ENCODE results near the gene PPP4R1.

The PPP4R1 gene

DNA sequence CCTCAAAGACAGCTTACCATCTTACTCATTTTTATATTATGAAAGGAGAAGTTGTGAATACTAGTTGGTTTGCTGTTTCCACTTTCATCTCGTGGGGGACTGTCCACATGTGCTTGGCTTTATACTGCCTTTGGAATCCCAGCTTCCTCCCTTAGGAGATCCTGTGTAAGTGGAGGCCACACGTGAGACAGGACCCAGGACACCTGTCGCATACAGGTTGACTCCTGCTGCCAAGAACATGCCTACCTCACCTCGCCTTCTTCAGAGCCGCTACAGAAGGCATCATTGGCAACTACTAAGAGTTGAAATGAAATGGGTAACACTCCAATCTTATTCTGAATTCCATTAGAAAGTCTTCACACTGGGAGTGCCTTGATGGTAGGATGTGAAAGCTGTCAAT, 69.3 kb downstream of the PPP4R1 start:
- DNase-seq = no peak

DNA sequence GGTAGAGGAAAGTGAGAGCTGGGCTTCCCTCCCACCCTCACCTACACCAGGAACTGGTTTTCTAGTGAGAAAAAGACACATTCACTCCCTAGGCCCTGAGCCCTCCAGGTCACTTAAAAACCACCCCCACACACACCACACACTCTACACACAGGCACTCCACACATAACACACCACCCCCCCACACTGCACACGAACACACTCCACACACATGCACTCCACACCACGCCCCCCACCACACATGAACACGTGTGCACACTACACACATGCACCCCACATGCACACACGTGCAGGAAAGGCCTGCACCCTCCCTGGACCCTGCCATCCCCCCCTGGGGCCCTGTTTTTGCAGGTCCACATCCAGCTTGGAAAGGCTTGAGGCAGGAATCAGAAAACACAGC, 71.4 kb downstream of the PPP4R1 start:
- DNase-seq = no peak

DNA sequence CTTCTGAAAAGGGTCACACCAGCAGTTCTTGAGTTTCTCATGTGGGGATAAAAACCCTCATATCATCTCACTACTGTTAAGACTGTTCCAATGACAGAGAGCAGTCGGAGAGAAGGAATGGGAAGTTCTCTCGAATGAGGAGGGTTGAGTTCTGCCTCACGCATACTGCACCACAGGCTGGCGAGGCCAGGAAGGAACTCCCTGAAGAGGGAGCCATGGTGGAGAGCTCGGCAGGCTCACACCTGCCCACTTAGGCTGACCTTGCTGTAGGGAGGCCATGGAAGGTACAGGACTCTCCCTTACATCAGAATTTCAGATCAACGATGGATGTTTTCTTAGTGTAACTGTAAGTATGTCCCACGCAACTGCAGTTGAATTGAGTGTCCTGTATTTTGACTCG, 74.4 kb downstream of the PPP4R1 start:
- DNase-seq = no peak

DNA sequence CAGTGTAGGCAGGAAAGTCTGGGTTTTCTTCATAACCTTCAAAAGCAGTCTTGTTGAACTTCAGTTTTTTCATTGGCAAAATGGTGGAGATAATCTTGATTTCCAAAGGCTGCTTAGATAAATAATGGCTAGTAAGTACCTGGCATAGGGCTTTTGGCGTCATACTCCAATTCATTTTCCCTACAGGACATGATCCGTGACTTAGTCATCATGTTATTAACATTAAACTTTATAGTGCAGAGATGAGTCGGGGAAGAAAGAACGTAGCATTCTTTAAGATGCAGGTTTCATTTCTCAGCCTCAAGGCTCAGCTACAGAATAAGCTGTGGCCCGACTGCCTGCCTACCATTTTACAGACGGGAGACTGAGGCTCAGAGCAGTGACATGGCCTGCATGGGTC, 75.1 kb downstream of the PPP4R1 start:
- DNase-seq = no peak

DNA sequence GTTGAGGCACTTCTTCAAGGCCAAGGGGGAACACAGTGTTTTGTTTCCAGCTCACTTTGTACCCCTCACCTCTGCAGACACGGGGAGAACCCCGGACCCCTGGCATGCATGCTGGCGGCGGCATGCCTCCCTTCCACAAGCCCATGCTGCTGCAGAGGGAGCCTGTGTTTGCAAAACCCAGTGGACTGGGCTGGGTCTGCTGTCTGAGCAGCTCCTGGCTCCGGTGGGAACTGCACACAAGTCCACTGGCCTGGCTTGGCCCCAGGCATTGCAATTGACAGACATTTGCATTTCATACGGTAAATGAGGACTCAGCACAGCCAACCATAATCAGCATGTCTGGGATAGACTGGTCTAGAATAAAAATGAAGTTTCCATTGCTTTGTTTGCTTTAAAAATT, 76.7 kb downstream of the PPP4R1 start:
- no peak for DNase-seq

DNA sequence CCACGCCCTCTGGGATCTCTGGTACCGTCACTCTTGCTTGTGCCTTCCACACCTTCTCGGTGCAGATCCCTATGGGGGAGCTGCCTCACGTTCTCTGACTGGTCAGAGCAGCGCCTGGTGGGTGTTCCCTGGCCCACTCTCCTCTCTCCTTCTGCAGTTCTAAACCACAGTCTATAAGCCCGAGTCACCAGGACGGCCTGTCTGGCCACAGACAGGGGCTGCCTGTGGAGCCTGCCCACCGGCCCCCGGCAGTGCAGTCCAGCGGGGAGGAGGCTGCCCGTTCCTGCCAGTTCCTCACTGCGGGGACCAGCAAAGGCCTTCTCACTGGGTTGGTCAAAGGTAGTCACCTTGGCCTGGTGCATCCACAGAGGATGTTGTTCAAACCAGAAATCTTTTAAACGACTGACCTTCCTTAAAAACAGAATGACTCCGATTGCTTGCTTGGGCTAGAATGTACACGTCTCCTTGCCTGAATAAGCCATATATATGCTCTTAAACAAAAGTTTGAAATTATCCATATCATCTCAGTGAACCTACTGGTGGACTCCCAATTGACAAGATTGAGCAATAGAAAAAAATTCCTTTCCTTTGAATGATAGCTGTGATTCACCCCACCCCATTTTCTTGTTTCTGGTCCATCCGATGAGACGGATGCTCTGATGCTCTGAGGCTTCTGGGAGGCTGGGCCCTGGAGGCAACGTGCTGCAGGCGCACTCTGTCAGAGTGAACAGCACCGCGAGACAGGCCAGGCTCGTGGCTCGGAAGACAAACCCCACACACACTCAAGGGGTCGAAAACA, 77.8 kb downstream of the PPP4R1 start:
- DNase-seq = no peak

DNA sequence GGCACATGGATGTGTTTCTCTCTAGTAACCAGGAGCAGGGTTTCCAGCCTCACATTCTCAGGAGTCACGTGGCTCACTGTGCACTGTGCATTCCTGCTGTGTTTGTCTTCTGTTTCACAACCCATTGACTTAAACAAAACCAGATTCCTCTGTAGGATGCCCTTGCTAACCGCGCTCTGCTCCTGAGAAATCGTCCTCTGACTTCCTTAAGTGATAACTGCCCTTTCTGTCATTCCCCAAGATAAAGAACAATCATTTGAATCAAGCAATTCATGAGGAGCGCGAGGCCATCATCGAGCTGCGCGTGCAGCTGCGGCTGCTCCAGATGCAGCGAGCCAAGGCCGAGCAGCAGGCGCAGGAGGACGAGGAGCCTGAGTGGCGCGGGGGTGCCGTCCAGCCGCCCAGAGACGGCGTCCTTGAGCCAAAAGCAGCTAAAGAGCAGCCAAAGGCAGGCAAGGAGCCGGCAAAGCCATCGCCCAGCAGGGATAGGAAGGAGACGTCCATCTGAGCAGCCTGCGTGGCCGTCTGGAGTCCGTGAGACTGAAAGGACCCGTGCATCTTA, 78.8 kb downstream of the PPP4R1 start:
- DNase-seq = no peak

DNA sequence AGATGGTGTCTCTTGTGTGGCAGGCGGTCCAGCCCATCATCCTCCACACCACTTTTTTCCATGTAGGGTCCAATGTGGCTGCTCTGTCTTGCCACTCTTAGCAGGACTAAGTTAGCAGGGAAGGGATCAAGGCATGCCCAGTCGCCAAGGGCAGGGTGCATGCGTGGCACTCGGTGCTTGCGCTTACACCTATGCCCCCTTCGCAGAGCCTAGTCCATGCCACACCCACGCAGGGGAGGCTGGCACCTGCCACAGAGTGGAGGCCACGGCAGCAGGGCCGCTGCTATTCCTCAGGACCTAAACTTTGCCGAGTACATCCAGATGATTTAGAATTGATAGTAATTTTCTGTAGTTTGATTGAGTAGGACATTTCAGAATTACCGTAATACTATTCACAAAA, 79.5 kb downstream of the PPP4R1 start:
- no peak for DNase-seq

DNA sequence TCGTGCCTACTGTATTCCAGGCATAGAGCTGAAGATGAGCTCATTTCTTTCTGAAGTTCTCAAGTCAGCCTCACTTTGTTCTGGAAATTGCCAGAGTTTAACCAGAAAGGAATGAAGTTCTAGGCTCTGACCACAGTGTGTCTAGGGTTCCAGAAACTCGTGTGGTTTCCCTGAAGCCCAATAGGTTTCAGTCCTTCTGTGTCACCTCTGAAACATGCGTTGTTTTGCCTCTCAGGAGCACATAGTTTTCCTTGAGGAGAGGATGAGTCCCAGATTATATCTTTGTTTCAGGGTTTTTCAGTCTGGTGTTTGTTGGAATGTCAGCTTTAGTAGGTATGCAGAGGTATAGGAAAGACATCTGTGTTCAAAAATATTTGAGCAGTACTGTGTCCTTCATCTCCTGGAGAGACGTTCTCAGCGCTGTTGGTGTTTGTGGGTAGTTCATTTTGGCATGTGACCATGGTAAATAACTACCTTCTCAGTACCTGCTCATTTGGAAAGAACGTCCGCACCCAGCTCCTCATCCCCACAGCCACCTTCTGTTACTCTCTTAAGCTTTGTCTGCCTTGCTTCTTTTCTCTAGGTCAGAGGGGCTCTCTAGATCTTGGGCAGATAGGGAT, 82.5 kb downstream of the PPP4R1 start:
- DNase-seq = no peak

DNA sequence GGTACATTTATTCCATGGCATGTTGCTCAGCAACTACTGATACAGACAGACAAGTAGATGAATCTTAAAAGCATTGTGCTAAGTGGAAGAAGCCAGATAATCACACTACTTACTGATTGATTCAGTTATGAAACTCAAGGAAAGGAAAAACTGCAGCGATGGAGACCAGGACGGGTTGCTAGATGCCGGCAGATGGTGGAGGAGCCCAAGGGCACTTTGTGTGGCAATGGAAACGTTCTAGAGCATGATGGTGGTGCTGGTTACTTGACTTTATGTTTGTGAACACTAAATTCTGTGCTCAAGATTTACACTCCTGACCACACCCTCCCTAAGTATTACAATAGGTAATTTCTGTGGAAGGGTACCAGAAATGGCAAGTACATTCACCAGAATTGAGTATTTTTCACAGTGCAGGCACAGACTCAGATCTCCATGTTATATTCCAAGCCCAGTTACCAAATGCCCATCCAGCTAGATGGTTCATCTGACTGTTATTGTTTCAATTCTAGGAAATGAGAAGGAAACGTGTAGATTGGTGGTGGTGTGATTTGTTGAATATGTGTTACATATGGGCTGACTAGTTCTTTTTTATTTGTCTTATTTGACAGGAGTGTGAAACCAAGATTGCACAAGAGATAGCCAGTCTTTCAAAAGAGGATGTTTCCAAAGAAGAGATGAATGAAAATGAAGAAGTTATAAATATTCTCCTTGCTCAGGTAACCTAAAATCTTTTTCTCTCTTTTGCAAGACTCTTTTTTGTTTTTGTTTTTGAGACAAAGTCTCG, 83.9 kb downstream of the PPP4R1 start:
- DNase-seq = no peak

DNA sequence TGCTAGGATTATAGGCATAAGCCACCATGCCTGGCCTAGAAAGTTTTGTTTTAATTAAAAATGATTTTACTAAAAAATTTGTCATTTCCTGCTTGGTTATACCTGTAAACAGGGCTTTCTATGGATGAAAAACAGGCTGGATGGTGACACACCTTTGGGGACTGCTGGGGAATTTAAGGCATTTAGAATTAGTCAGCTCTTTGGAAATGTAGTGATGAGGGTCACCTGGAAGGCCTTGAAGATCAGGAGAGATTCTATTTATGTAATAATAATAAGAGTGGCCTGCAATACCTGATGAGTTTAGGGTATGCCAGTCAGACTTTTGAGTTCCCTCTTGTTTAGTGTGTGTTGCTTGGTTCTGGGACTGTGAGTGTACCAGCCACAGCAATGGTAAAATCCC, 87.9 kb downstream of the PPP4R1 start:
- DNase-seq = no peak

DNA sequence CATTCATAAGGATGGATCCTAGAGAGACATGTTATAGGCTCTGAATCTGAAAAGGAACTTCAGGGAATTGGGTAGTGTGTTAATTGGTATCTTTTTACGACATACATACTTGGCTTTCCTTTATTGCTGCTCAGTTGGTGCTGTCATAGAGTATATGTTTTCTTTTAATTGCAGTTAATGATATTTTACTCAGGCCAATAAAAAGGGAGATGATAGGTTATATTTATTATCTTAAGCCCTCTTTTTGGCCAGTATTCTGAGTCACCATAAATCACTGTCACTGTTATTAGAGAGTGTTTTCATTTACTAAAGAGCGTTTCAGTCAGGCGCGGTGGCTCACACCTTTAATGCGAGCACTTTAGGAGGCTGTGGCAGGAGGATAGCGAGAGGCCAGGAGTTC, 91.4 kb downstream of the PPP4R1 start:
- no peak for DNase-seq

DNA sequence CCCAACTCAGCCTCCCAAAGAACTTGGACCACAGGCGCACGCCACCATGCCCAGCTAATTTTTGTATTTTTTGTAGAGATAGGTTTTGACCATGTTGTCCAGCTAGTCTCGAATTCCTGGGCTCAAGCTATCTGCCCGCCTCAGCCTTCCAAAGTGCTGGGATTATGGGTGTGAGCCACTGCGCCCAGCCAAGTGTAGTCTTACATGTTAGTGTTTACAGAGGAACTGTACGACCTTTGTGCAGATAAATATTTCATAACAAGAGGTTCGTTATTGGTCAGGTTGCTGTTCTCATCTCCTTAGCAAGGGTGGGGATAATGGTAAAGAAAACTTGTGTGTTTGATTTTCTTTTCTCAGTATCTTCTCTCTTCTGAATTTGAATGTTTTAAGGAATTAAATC, 92.6 kb downstream of the PPP4R1 start:
- DNase-seq = no peak

DNA sequence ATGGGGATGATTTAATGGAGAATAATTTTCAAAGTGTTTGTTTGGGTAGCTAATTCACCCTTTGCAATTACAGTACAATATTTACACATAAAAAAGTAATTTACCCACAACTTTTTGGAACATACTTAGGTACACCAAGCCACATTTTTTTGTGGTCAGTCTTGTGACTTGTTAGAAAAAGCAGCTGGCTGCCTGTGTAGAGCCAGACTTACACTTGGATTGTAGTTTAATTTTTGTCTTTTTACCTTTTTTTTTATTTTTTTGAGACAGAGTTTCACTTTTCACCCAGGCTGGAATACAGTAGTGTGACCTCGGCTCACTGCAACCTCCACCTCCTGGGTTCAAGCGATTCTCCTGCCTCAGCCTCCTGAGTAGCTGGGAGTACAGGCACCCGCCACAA, 93.7 kb downstream of the PPP4R1 start:
- no peak for DNase-seq

DNA sequence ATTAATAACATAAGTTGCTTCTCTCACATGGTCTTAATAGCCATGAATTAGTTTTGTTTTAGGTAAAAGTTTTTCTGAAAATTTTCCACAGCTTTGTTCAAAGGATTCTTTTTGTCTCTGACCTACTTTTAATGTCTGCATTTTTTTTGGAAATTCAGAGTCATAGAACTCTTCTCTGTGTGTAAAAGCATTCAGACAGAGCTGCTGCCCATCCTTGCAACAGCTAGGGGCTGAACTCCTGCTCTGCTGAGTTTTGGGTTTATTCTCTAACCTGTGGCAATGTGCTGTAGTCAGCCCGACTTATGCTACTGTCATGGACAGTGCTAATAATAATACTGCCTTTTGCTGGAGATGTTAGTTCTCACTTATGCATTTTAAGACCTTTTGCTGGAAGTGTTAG, 95.0 kb downstream of the PPP4R1 start:
- no peak for DNase-seq

DNA sequence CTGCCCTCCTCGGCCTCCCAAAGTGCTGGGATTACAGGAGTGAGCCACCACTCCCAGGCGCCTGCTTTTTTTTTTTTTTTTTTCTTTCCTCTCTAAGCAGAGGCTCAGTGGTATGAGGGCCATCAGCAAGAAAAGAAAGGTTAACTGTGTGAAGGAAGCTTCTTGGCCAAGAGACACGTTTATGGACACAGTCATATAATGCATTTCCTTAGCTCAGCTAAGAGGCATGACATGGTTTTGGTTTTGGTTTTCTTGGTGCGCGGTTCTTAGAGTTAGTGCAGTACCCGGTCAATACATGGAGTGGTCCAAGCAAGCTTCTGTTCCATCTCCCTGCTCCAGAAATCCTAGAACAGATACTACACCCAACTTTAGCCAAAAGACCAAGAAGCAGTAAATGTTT, 96.5 kb downstream of the PPP4R1 start:
- no peak for DNase-seq

DNA sequence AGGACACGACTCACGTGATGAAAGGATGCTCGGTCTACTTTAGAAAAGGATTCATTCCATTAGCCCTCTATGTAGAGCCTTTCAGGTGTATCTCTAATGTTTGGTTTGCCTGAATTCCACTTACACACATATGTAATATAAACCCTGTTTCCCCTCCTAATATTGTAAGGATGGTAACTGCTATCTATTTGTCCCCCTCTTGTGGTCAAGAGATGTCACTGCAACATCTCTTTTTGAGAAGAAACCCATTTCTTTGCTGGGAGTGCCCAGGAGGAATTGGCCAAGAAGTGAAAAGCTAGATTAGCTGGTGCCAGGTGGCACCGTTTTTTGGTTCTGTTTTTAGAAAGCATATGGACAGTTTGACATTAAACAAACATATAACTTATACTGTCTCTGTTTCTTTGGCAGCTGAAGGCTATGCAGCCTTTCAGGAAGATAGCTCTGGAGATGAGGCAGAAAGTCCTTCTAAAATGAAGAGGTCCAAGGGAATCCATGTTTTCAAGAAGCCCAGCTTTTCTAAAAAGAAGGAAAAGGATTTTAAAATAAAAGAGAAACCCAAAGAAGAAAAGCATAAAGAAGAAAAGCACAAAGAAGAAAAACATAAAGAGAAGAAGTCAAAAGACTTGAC, 97.8 kb downstream of the PPP4R1 start:
- peak; percentile 10 for DNase-seq

DNA sequence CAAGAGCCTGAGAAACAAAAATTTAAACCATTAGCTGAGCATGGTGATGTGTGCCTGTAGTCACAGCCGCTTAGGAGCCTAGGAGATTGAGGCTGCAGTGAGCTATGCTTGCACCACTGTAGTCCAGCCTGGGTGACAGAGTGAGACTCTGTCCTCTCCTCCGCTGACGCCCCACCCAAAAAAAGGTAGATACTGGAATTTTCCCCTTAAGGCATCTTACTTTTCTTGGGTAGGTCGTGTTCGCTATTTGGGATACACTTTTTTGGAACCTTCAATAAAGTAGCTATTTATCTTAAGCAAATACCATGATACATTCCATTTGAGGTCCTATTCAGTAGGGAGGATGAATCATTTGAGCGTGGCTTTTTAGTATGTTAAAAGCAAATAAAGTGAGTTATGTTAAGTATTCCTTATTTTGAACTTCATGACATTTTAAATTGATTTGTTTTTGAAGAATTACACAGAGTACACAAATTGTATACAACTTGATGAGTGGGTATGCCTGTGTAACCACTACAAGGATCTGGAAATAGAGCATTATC, 100.3 kb downstream of the PPP4R1 start:
- no peak for DNase-seq

DNA sequence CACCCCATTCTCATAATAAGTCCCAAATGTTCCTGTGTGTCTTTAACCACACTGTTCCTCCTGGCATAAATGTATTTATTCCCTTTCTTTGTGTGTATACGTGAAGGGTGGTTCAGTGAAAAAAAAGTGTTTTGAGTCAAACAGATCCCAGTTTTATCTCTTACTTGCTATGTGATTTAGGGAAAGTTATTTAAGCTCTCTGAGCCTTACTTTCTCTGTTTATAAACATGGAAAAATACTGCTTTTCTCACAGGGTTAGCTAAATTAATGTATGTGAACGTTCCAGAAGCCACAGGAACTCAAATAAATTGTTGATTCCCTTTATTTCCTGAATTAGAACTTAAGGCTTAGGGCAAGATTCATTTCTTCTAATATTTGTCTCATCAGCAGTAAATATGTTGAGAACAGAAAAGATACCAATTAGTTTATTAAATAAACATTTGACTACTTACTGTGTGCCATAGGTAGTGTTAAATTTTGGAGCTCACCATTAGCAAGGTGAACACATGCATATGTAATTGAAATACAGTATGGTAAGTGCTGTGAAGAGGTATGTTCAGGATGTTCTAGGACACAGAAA, 105.8 kb downstream of the PPP4R1 start:
- no peak for DNase-seq

DNA sequence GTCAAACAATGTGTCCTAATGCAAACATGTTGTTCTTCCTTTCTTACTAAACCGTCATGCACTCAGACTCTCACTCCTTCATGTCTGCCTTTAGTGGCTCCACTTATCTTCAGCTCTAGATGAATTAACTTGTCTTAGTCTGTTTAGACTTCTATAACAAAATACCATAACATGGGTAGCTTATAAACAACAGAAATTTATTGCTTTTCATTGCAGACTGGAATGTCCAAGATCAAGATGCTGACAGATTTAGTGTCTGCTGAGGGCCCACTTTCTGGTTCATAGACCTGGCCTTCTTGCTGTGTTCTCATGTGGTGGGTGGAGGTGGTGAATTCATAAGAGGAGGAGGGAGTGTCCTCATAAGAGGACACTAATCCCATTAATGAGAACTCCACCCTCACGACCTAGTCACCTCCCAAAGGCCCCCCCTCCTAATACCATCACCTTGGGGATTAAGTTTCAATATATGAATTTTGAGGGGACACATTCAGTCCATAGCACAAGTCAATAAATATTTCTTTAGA, 106.7 kb downstream of the PPP4R1 start:
- peak; percentile 6 for DNase-seq

DNA sequence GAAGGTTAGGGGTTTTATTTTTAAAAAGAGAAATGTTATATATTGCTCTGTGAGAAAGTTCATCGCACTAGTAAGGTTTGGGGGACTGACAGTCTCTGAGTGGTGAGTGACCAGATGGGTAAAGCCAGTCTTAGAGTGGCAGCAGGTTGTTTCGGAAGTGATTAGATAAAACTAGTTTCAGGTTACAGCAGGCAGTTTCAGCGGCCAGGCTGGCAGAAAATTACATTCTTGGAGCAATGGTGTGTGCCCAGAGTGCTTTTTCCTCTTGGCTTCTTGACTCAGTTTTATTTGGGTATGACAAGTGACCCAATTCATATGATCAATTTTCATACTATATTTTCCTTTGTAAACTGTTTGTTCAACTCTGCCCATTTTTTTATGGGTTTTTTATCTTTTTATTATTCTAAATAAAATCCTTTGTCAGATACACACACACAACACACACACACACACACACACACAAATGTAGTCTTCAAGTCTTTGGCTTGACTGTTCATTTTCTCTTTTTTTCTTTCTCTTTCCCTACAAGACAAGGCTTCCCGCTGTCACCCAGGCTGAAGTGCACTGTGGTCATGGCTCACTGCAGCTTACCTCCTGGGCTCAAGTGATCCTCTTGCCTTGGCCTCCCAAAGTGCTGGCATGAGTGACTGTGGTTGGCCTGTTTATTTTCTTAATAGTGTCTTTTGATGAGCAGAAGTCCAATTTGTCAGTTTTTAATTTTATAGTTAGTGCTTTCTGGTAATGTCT, 108.1 kb downstream of the PPP4R1 start:
- peak; percentile 46 for DNase-seq
